Upper lobe of left lung (tissue), 6 donors: Measurements from ENCODE around the gene OR1G1. TPM values are rescaled to one million over a fixed set of nuclear protein-coding genes. Genes with fewer than 3 reads are reported as not detected.
"Not testable (repeated sequence)": the region's sequence is repeated elsewhere in the genome, so short reads cannot be mapped to it uniquely, and the experiment has no call there.

Source experiments
- ATAC-seq, 2 donors: fragments of 200-7000 bp; cut with Tn5 transposase; one replicate each; pipeline ENCODE4 v1.9.1; 2022; ENCODE audit warnings: mild to moderate bottlenecking in 2 of 2, moderate library complexity in 2 of 2; ENCODE audit not compliant: low FRiP score in 2 of 2
- DNase-seq, 2 donors: peaks; one replicate each; pipeline ENCODE4 v3.0.0-alpha.2; 2019 to 2020
- H3K27ac ChIP-seq, 4 donors: fragments of 200-600 bp; sonication (generic); one replicate each; pipeline ENCODE4 v1.5.1; 2016 to 2019
- H3K27me3 ChIP-seq, 4 donors: fragments of 200-600 bp; sonication (generic); one replicate each; pipeline ENCODE4 v1.5.1; 2017 to 2019
- H3K36me3 ChIP-seq, 4 donors: fragments of 200-600 bp; sonication (generic); one replicate each; pipeline ENCODE4 v1.5.1; 2016 to 2019
- H3K4me1 ChIP-seq, 4 donors: fragments of 200-600 bp; sonication (generic); one replicate each; pipeline ENCODE4 v1.5.1; 2018 to 2019
- H3K4me3 ChIP-seq, 4 donors: fragments of 200-600 bp; sonication (generic); one replicate each; pipeline ENCODE4 v1.5.1; 2017 to 2019; ENCODE audit warnings: mild to moderate bottlenecking in 2 of 4, moderate library complexity in 1 of 4
- H3K9me3 ChIP-seq, 4 donors: fragments of 200-600 bp; sonication (generic); one replicate each; pipeline ENCODE4 v1.5.1; 2018 to 2019
- CTCF ChIP-seq, 6 experiments: fragments of 450-650 bp in 4 of 6; fragments of 200-600 bp in 2 of 6; sonication (generic) in 2 of 6; IDR thresholded peaks; one replicate each; pipeline ENCODE4 v1.5.1; 2016 to 2019; ENCODE audit warnings: antibody characterized with exemption in 6 of 6
- EP300 ChIP-seq, 4 donors: sonication (generic); formaldehyde crosslinking; IDR thresholded peaks; one replicate each; pipeline ENCODE4 v1.5.1; 2017; ENCODE audit warnings: antibody characterized with exemption in 4 of 4, control low read depth in 2 of 4
- POLR2A ChIP-seq, 4 donors: fragments of 450-650 bp; IDR thresholded peaks; one replicate each; pipeline ENCODE4 v1.5.1; 2016 to 2017; ENCODE audit warnings: antibody characterized with exemption in 4 of 4, mild to moderate bottlenecking in 2 of 4
- POLR2AphosphoS5 ChIP-seq, 2 donors: sonication (generic); formaldehyde crosslinking; IDR thresholded peaks; one replicate each; pipeline ENCODE4 v1.5.1; 2017; ENCODE audit warnings: antibody characterized with exemption in 2 of 2
- WGBS, 2 donors: methylation state at CpG; one replicate each; pipeline ENCODE4 v1.1.5; 2017 to 2018; 5-methylcytosine and 5-hydroxymethylcytosine counted together
- total RNA-seq, 6 donors: library from RNA; depleted of rRNA in 4 of 6; stranded (reverse); fragments of >200 nt in 4 of 6; gene quantifications; one replicate each; pipeline versions ENCODE4 v1.1.0 to v1.2.1, GENCODE V29; 2016 to 2021
- donor health status: DM: no; HTN: no; CAD: no; lungs with moderate emphysema.
- donor health status: DM: no; HTN: yes; CAD: no; lungs with severe emphysema.

The OR1G1 gene
- not detected for total RNA-seq

GRCh38 chr17:3127451-3127850 lies at the start of gene OR1G1:
Gene OR1G1 (minus strand): TSS chr17:3127551. CDS start chr17:3127551, 0 bp downstream.
- no peaks in the 10 kb centered on the region for H3K27me3 ChIP-seq
- no peak for TF ChIP-seq POLR2AphosphoS5 (IDR thresholded peaks at IDR 0.05)
- TF ChIP-seq POLR2A (IDR thresholded peaks at IDR 0.05): no peak
- TF ChIP-seq CTCF (IDR thresholded peaks at IDR 0.05): no peak
- no peak within 1 kb of the TSS for H3K4me3 ChIP-seq
- DNase-seq: no peak
- H3K36me3 ChIP-seq: no peaks in the 10 kb centered on the region
- 83 to 86% methylated on average over 2 of the region's 2 CpGs for WGBS, 2 donors
- no peaks in the 10 kb centered on the region for H3K4me1 ChIP-seq
- no peaks in the 10 kb centered on the region for H3K9me3 ChIP-seq
- no peak for ATAC-seq
- H3K27ac ChIP-seq: no peak within 1 kb of the TSS

DNA sequence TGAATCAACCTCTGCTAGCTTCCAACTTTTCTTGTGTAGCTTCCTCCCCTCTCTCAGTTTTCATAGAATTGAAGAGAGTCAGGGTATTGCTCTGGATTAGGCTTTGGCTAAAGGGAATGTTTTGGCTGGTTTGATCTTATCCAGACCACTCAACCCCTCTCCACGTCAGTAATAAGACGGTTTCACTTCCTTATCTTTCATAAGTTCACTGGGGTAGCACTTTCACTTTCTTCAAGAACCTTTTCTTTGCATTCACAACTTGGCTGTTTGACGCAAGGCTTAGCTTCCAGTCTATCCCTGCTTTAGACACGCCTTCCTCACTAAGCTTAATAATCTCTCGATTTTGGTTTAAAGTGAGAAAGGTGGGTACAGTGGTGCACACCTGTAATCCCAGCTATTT lies 40.2 kb upstream of the OR1G1 start:
- no peak overlapping the region for H3K4me3 ChIP-seq
- H3K9me3 ChIP-seq: peaks cover 0 to 12% (median 10%) of the 10 kb centered on the region in 4 donors
- ATAC-seq (no peak), DNase-seq (no peak)
- H3K36me3 ChIP-seq: no peaks in the 10 kb centered on the region
- H3K27ac ChIP-seq: no peak overlapping the region
- H3K4me1 ChIP-seq: no peaks in the 10 kb centered on the region
- TF ChIP-seq EP300 (IDR thresholded peaks at IDR 0.05) (no peak), CTCF (IDR thresholded peaks at IDR 0.05) (no peak), POLR2A (IDR thresholded peaks at IDR 0.05) (no peak), POLR2AphosphoS5 (IDR thresholded peaks at IDR 0.05) (no peak)
- H3K27me3 ChIP-seq: no peaks in the 10 kb centered on the region
- 40 to 60% methylated on average over 5 of the region's 5 CpGs for WGBS, 2 donors

GRCh38 chr17:3157218-3157617 lies 29.9 kb upstream of the OR1G1 start:
- TF ChIP-seq POLR2A (IDR thresholded peaks at IDR 0.05) (no peak), POLR2AphosphoS5 (IDR thresholded peaks at IDR 0.05) (no peak), EP300 (IDR thresholded peaks at IDR 0.05) (no peak)
- no peaks in the 10 kb centered on the region for H3K27me3 ChIP-seq
- no peak for DNase-seq
- ATAC-seq: no peak
- WGBS, 2 donors: 45 to 61% methylated on average over 1 of the region's 1 CpG
- no peaks in the 10 kb centered on the region for H3K9me3 ChIP-seq
- no peak overlapping the region for H3K4me3 ChIP-seq
- H3K4me1 ChIP-seq: no peaks in the 10 kb centered on the region
- no peak overlapping the region for H3K27ac ChIP-seq
- no peaks in the 10 kb centered on the region for H3K36me3 ChIP-seq

- H3K4me3 ChIP-seq, H3K36me3 ChIP-seq, H3K9me3 ChIP-seq, H3K4me1 ChIP-seq, H3K27ac ChIP-seq, H3K27me3 ChIP-seq, ATAC-seq, DNase-seq: not testable (repeated sequence)
- WGBS, 2 donors: 79 to 81% methylated on average over 3 of the region's 3 CpGs
Observed at GRCh38 chr17:3137494-3137893, 10.1 kb upstream of the OR1G1 start.

GRCh38 chr17:3104322-3104721 lies 23.0 kb downstream of the OR1G1 start, which contains the start of gene OR1D2:
Gene OR1D2 (minus strand): TSS chr17:3104422. CDS start chr17:3092996, 11,426 bp downstream.
- no peak for ATAC-seq
- no peaks in the 10 kb centered on the region for H3K27me3 ChIP-seq
- WGBS, 2 donors: 65 to 79% methylated on average over 3 of the region's 3 CpGs
- no peak for DNase-seq
- no peak within 1 kb of the TSS for H3K4me3 ChIP-seq
- no peaks in the 10 kb centered on the region for H3K4me1 ChIP-seq
- peaks cover 0 to 9% (median 2%) of the 10 kb centered on the region in 4 donors for H3K9me3 ChIP-seq
- H3K36me3 ChIP-seq: no peaks in the 10 kb centered on the region
- TF ChIP-seq POLR2A (IDR thresholded peaks at IDR 0.05) (no peak), POLR2AphosphoS5 (IDR thresholded peaks at IDR 0.05) (no peak), EP300 (IDR thresholded peaks at IDR 0.05) (no peak), CTCF (IDR thresholded peaks at IDR 0.05) (no peak)
- no peak within 1 kb of the TSS for H3K27ac ChIP-seq

Other genes starting within 250 kb of the OR1G1 start
- gene OR1D5, start 63.9 kb downstream of the OR1G1 start, total RNA-seq: not detected
- gene OR1D2, start 23.1 kb downstream of the OR1G1 start, total RNA-seq: not detected
- gene OR1A2, start 70.0 kb upstream of the OR1G1 start, total RNA-seq: not detected
- not detected for gene OR1A1, start 80.1 kb upstream of the OR1G1 start, total RNA-seq
- not detected for gene OR3A1, start 170.8 kb upstream of the OR1G1 start, total RNA-seq